Neuron (in vitro differentiated cells): ENCODE results near the gene SLAMF8.
A peak's percentile ranks its signal among the peaks of the same experiment; 100 is the strongest.

Source experiments
- H2AFZ ChIP-seq: one replicate; pipeline ENCODE4 v1.6.1; 2013; ENCODE audit warnings: low read depth, mild to moderate bottlenecking, inconsistent platforms, low read length, moderate library complexity
- H3K27me3 ChIP-seq: one replicate; pipeline ENCODE4 v1.6.1; 2013; ENCODE audit warnings: low read length; ENCODE audit not compliant: insufficient read depth
- H3K36me3 ChIP-seq: one replicate; pipeline ENCODE4 v1.6.1; 2013; ENCODE audit warnings: low read length; ENCODE audit not compliant: insufficient read depth
- H3K4me1 ChIP-seq: one replicate; pipeline ENCODE4 v1.6.1; 2013; ENCODE audit warnings: low read length; ENCODE audit not compliant: insufficient read depth
- H3K4me3 ChIP-seq: 2 replicates; pipeline ENCODE4 v1.5.1; 2013; ENCODE audit warnings: mild to moderate bottlenecking, low read length, moderate library complexity
- H3K9me3 ChIP-seq: one replicate; pipeline ENCODE4 v1.6.1; 2013; ENCODE audit warnings: low read length

The SLAMF8 gene

DNA sequence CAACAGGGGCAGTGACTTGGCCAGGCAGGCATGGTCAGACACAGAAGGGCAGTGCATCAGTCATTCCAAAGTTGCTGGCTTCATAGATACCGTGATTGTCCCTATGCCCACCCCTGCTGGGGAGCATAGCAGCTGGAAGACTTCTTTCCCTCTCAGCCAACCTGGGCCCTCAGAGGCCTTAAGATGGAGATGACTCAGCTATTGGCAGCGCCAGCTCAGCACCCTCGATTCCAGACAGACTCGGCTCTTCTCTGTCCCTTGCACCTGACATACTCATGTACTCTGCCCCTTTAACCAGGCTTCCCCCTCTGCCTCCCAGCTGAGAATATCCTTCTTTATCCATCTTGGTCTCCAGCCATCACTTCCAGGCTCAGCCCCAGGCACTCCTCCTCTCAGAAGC, 16.8 kb downstream of the SLAMF8 start:
- H3K27me3 ChIP-seq = peaks cover 24% of the 10 kb centered on the region
- H3K9me3 ChIP-seq = no peaks in the 10 kb centered on the region
- H3K36me3 ChIP-seq = no peaks in the 10 kb centered on the region
- no peak overlapping the region for H2AFZ ChIP-seq
- no peaks in the 10 kb centered on the region for H3K4me1 ChIP-seq
- no peak overlapping the region for H3K4me3 ChIP-seq

DNA sequence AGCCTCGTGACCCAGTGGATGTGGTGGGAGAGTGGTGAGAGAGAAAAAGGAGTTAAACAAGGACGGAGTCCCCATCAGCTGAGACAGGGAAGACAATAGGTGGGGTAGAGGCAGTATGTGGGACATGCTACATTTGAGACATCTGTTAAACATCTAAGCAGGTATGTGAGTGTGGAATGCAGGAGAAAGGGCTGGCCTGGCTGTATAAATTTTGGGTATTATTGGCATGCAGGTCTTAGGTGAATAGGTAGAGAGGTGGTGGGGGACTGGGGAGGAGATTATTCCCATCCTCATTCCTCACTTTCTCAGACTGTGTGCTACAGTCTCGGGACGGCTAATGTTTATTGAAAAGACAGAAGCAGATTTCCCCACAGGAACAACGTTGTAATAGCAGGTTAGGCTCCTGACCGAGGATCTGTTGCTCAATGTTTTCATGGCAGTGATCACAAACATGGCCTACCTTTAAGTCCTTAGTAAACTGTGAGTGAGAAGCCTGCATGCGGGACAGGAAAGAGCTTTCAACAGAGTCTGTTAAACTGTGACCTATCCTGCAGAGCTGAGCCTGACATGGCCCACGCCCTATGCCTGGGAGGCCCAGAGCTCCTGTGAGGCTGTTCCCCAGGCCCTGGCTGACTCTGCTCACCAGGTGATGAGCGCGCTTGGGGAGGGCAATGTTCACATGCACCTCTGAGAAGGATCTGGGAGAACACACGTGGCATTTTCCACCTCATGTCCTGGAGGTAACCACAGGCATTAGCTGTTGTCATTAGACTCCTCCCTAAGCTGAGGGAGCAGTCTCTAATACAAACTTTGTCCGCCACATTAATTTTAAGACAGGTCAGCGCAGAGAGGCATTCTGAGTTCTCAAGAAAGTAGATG, 19.3 kb downstream of the SLAMF8 start:
- Histone ChIP-seq H3K9me3 (no peaks in the 10 kb centered on the region), H3K27me3 (peaks cover 19% of the 10 kb centered on the region), H3K4me1 (no peaks in the 10 kb centered on the region), H3K4me3 (no peak overlapping the region), H3K36me3 (no peaks in the 10 kb centered on the region), H2AFZ (no peak overlapping the region)

DNA sequence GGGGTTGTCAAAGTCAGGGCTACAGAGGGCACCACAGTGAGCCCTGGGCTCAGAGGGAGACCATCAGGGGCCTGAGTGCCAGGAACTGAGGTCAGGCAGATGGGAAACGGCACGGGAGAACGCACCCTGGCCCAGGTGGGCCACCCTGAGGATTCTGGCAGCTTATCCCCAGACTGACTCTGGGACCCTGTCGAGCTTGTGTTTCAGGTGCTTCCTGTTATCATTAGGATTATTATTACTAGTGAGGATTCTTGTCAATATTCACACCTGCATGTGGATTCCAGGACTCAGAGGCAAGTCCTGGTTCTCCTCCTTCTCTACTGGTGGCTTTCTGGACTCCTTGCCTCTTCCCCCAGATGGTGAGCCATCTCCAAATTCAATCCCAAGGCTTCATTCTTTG, 20.6 kb downstream of the SLAMF8 start:
- H2AFZ ChIP-seq = no peak overlapping the region
- H3K9me3 ChIP-seq = no peaks in the 10 kb centered on the region
- no peaks in the 10 kb centered on the region for H3K36me3 ChIP-seq
- no peak overlapping the region for H3K4me3 ChIP-seq
- no peaks in the 10 kb centered on the region for H3K4me1 ChIP-seq
- H3K27me3 ChIP-seq = peaks cover 19% of the 10 kb centered on the region

GRCh38 chr1:159848326-159848725, 21.7 kb downstream of the SLAMF8 start:
- H3K36me3 ChIP-seq = no peaks in the 10 kb centered on the region
- no peaks in the 10 kb centered on the region for H3K9me3 ChIP-seq
- H2AFZ ChIP-seq = no peak overlapping the region
- H3K27me3 ChIP-seq = peaks cover 25% of the 10 kb centered on the region
- no peaks in the 10 kb centered on the region for H3K4me1 ChIP-seq
- H3K4me3 ChIP-seq = no peak overlapping the region

GRCh38 chr1:159849626-159850366, 23.1 kb downstream of the SLAMF8 start:
- Histone ChIP-seq H3K36me3 (no peaks in the 10 kb centered on the region), H3K27me3 (peaks cover 34% of the 10 kb centered on the region), H2AFZ (no peak overlapping the region), H3K9me3 (no peaks in the 10 kb centered on the region), H3K4me3 (no peak overlapping the region), H3K4me1 (peaks cover 7% of the 10 kb centered on the region)

- Histone ChIP-seq H3K27me3 (peaks cover 38% of the 10 kb centered on the region), H3K36me3 (no peaks in the 10 kb centered on the region), H2AFZ (no peak overlapping the region), H3K4me1 (peaks cover 7% of the 10 kb centered on the region), H3K9me3 (no peaks in the 10 kb centered on the region), H3K4me3 (no peak overlapping the region)
These were observed 24.7 kb downstream of the SLAMF8 start for GRCh38 chr1:159851407-159851806.

DNA sequence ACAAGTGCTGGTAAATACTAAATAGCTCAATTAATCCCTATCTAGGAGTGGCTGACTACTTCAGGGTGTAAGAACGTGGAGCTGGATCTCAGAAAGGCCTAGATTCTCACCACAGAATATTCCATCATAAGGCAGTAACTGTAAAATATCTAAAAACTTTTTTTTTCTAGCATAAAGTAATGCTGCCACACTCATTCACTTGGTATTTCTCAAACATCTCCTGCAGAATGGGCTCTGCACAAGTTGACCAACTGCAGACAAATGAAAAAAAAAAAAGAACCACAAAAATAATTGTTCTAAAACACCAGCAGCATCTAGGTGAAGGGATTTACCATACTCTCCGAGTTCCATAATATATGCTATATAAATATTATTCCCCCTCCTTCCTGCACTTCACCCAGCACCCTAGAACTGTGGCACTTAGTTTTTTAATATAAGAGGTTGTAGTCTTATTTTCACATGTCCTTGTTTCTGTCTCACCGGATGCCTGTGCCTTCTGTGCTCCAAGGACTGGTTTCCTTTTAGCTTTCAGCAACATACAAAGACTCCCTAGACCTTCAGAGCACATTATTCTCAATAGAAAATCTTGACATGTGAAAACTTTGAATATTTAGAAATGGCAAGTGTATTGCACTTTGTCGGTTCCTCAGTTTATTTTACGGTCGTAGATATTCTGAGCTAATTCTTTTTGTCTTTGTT, 26.9 kb downstream of the SLAMF8 start:
- peak overlapping the region; percentile 80 for H2AFZ ChIP-seq
- peaks cover 41% of the 10 kb centered on the region for H3K27me3 ChIP-seq
- H3K9me3 ChIP-seq = no peaks in the 10 kb centered on the region
- H3K4me3 ChIP-seq = peak overlapping the region; percentile 18
- H3K36me3 ChIP-seq = no peaks in the 10 kb centered on the region
- H3K4me1 ChIP-seq = peaks cover 7% of the 10 kb centered on the region

GRCh38 chr1:159854116-159854692, 27.5 kb downstream of the SLAMF8 start:
- H3K9me3 ChIP-seq = no peaks in the 10 kb centered on the region
- H3K27me3 ChIP-seq = peaks cover 44% of the 10 kb centered on the region
- H3K4me3 ChIP-seq = peak overlapping the region; percentile 37
- peaks cover 7% of the 10 kb centered on the region for H3K4me1 ChIP-seq
- H3K36me3 ChIP-seq = no peaks in the 10 kb centered on the region
- peak overlapping the region; percentile 80 for H2AFZ ChIP-seq

DNA sequence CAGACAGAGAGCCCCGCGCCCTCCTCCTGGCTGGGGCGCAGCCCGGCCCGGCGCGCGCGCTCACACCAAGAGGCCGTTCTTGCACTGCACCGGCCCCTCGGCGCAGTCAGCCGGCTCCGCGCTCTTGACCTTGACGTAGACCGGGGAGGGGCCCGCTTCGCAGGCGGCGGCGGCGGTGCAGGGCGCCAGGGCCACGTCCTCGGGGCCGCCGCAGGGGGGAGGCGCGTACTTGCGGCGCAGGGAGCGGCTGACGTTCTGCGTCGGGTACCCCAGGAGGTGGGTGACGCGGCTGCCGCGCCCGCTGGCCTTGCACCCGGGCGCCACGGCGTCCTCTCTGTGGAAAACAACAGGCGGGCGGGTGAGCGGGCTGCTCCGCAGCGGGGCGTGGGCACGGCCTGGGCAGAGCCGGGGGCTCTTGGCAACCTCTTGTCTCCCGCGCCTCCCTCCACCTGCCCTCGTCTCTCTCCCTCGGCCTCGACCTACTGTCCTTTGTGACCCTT, 28.1 kb downstream of the SLAMF8 start:
- Histone ChIP-seq H3K4me1 (peaks cover 7% of the 10 kb centered on the region), H3K4me3 (peak overlapping the region; percentile 37), H3K36me3 (no peaks in the 10 kb centered on the region), H2AFZ (peak overlapping the region; percentile 80), H3K9me3 (no peaks in the 10 kb centered on the region), H3K27me3 (peaks cover 44% of the 10 kb centered on the region)

- Histone ChIP-seq H3K9me3 (no peaks in the 10 kb centered on the region), H2AFZ (no peak overlapping the region), H3K4me3 (no peak overlapping the region), H3K4me1 (peaks cover 7% of the 10 kb centered on the region), H3K27me3 (peaks cover 51% of the 10 kb centered on the region), H3K36me3 (no peaks in the 10 kb centered on the region)
These were observed 29.0 kb downstream of the SLAMF8 start for GRCh38 chr1:159855709-159856108.

DNA sequence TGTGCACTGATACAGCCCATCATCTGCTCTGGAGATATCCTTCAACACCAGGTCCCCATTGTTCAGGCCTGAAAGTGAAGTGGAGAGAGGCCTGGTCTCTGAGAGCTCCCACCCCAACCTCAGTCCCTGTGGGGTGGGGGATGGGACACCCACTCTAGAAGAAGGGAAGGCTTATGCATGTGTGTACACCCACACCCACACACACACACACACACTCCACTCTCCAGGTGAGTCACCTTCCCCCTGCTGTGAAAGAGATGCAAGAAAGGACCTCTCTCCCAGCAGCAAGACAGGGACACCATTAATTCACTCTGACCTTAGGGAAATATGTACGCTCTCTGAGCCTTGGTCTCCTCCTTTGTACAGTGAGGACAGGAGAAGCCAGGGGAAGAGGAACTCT, 29.9 kb downstream of the SLAMF8 start:
- Histone ChIP-seq H3K27me3 (peaks cover 60% of the 10 kb centered on the region), H3K9me3 (no peaks in the 10 kb centered on the region), H3K4me1 (peaks cover 7% of the 10 kb centered on the region), H2AFZ (no peak overlapping the region), H3K4me3 (no peak overlapping the region), H3K36me3 (no peaks in the 10 kb centered on the region)

- H3K4me3 ChIP-seq = no peak overlapping the region
- H3K36me3 ChIP-seq = no peaks in the 10 kb centered on the region
- H3K4me1 ChIP-seq = peaks cover 7% of the 10 kb centered on the region
- H2AFZ ChIP-seq = no peak overlapping the region
- H3K27me3 ChIP-seq = peaks cover 64% of the 10 kb centered on the region
- no peaks in the 10 kb centered on the region for H3K9me3 ChIP-seq
These were observed 31.2 kb downstream of the SLAMF8 start for GRCh38 chr1:159857889-159858288.
